ENCODE data around the gene HERC4.
"Not testable (repeated sequence)": the region's sequence is repeated elsewhere in the genome, so short reads cannot be mapped to it uniquely, and the experiment has no call there.

The HERC4 gene

DNA sequence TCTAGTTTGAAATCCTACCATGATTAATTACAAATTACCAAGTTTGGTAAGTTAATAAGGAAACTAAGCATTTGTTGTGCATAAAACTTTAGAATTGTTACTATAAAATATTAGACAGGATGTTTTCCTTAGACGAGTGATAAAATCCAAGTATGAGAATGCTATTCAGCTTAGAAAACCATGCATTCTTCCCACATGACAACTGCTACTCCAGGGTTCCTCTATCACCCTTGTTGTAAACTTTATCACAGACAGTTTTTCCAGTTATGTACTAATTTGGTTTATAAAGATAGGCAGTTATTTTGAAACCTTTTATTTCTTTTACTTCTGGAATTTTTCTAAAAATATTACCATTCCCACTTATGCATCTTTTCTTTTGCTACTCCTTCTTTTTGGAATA lies 138.7 kb downstream of the HERC4 start:
- no peak for DNase-seq

- no peak for DNase-seq
Observed at GRCh38 chr10:67935223-67935622, 139.9 kb downstream of the HERC4 start.

GRCh38 chr10:67934336-67934735 lies 140.7 kb downstream of the HERC4 start:
- no peak for DNase-seq

GRCh38 chr10:67933199-67933598 lies 141.9 kb downstream of the HERC4 start:
- DNase-seq, result no peak

- no peak for DNase-seq
Observed at GRCh38 chr10:67926951-67927350, 148.1 kb downstream of the HERC4 start.

GRCh38 chr10:67925449-67926005 lies 149.6 kb downstream of the HERC4 start:
- no peak for DNase-seq

GRCh38 chr10:67924136-67924535 lies 150.9 kb downstream of the HERC4 start:
- no peak for DNase-seq

DNA sequence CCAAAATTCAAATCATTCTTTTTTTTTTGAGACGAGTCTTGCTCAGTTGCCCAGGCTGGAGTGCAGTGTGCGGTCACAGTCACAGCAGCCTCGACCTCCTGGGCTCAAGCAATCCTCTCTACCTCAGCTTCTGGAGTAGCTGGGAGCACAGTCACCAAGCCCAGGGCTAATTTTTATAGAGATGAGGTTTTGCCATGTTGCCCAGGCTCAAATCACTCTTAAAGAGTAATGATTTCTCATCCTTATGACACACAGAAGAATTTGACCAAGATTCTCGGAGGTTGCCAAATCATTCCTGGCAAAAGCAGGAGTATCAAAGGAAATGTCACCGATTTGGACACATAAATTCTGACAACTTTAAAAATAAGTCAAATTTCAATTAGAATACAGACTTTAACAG lies 151.5 kb downstream of the HERC4 start:
- DNase-seq, result no peak

- no peak for DNase-seq
Observed at GRCh38 chr10:67921065-67921464, 154.0 kb downstream of the HERC4 start.

DNA sequence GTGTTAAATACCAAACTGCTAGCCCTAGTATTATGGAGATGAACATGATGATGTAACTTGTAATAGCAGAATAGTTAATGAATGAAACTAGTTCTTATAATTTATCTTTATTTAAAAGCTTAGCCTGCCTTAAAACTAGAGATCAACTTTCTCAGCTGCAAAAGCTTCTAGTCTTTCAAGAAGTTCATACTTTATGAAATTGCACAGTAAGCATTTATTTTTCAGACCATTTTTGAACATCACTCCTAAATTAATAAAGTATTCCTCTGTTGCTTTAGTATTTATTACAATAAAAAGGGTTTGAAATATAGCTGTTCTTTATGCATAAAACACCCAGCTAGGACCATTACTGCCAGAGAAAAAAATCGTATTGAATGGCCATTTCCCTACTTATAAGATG lies 157.4 kb downstream of the HERC4 start:
- no peak for DNase-seq

- no peak for DNase-seq
Observed at GRCh38 chr10:67917169-67917568, 157.9 kb downstream of the HERC4 start.

DNA sequence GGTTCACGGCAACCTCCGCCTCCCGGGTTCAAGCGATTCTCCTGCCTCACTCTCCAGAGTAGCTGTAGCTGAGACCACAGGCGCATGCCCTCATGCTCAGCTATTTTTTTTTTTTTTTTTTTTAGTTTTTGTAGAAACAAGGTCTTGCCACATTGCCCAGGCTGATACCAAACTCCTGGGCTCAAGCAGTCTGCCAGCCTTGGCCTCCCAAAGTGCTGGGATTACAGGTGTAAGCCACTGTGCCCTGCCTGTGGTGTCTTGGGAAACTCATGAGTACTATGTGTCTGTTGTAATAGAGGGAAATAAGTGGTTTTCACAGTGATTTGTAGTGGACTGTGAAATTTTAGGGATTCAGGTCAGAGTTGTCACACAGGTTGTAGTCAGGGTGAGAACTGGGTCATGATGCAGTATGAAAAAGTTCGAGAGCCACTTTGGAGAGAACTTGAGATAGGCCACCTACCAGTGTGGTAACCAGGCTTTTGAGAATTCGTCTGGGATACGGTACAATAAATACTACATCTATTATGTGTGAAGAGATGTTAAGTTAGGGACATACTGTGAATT lies 160.2 kb downstream of the HERC4 start:
- no peak for DNase-seq

DNA sequence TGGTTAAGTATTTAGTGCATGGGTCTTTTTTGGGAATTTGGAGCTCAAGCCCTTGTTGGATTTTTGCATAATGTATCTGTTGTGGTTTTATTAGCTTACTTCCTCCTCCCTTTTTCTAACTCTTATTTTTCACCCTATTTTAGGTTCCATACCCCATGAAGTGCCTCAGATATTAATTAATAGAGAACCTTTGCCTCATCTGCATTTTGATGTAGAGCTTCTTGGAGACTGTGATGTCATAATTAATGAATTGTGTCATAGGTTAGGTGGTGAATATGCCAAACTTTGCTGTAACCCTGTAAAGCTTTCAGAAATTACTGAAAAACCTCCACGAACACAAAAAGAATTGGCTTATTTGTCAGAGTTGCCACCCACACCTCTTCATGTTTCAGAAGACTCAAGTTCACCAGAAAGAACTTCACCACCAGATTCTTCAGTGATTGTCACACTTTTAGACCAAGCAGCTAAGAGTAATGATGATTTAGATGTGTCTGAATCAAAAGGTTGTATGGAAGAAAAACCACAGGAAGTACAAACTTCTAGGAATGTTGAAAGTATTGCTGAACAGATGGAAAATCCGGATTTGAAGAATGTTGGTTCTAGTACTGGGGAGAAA lies 162.6 kb downstream of the HERC4 start:
- DNase-seq, result no peak

GRCh38 chr10:67903581-67903980 lies 171.5 kb downstream of the HERC4 start:
- no peak for DNase-seq

DNA sequence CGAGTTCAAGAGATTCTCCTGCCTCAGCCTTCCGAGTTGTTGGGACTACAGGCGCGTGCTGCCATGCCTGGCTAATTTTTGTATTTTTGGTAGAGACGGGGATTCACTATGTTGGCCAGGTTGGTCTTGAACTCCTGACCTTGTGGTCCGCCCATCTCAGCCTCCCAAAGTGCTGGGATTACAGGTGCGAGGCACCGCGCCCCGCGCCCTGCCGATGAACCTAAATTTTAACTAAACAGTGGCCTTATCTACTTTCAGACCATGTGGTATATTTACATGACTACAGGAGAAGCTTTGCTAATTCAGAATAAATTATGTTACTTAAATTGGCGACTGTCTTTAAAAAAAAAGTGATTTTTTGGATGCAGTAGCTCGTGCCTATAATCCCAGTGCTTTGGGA lies 181.4 kb downstream of the HERC4 start:
- no peak for DNase-seq

GRCh38 chr10:67884842-67885670 lies 190.0 kb downstream of the HERC4 start:
- peak; percentile 78 for DNase-seq

DNA sequence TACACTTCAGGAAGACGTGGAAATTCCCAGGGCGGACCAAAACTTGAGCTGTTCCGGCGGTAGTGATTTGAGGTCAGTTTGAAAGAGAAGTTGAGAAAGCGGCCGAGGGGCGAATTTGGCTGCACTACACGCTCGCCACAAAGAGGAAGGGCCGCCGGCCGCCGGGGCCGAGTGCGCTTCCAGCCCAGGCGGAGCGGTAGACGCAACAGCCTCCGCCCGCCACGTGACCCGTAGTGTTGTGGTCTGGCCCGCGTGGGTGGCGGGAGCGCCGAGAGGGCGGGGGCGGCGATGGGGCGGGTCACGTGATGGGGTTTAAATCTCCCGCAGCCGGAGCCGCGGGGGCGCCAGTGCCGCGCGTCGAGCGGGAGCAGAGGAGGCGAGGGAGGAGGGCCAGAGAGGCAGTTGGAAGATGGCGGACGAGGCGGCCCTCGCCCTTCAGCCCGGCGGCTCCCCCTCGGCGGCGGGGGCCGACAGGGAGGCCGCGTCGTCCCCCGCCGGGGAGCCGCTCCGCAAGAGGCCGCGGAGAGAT lies 190.7 kb downstream of the HERC4 start, which contains the start of gene SIRT1:
Gene SIRT1 (plus strand): TSS at position 344 of the 529 bp plus-strand sequence. CDS start 66 bp downstream, at position 410.
- DNase-seq, result peak; percentile 88

DNA sequence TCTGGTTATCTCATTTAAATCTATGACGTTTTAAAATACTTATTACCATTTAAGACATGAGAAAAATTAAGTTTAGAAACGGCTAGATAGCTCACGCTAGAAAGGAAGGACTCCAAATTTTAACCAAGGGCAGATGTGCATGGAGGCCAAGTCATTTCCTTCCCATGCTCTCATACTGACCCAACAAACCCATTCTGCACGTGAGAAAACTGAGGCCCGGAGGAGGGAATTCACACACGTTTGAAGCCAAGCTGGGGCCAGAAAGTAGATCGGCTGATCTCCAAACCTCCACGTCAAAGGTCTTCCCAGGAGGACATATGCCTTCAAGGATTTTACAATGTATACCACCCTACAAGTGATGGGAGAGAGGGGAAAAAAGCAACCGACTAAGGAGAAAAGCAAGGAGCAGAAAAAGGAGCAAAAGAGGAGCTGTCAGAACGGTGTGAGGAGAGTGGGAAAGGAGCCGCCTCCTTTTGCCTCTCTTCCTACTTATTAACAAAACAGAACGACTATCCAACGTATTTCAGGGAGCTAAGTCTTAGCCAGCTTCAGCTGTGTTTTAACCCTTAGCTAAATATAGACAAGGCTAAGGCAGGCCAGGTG lies 191.3 kb downstream of the HERC4 start:
- no peak for DNase-seq

GRCh38 chr10:67878133-67878532 lies 196.9 kb downstream of the HERC4 start:
- DNase-seq, result no peak

GRCh38 chr10:67877421-67877820 lies 197.7 kb downstream of the HERC4 start:
- not testable (repeated sequence) for DNase-seq

- DNase-seq, result no peak
Observed at GRCh38 chr10:67875340-67876238, 199.5 kb downstream of the HERC4 start.
